K562 (cell line): Measurements from ENCODE around the gene CELSR2. TPM values are rescaled to one million over a fixed set of nuclear protein-coding genes. Genes with fewer than 3 reads are reported as not detected.

Source experiments
- CBX1 ChIP-seq: sonication (generic); IDR thresholded peaks from 2 replicates; pipeline ENCODE4 v1.6.1; 2016; ENCODE audit warnings: antibody characterized with exemption, low read depth, mild to moderate bottlenecking
- CREB1 ChIP-seq, 2 experiments: sonication (generic) in 1 of 2; formaldehyde crosslinking in 1 of 2; IDR thresholded peaks; 2 replicates each; pipeline versions ENCODE4 v1.6.1 to v1.8.0; 2012 to 2022; ENCODE audit warnings: inconsistent platforms in 1 of 2, mild to moderate bottlenecking in 1 of 2, missing genetic modification reagents in 1 of 2, moderate library complexity in 1 of 2
- EHMT2 ChIP-seq: fragments of 450-650 bp; IDR thresholded peaks from 2 replicates; pipeline ENCODE4 v1.6.1; 2018; ENCODE audit warnings: antibody characterized with exemption
- ETV6 ChIP-seq, 3 experiments: fragments of 150-350 bp in 1 of 3; sonication (generic) in 1 of 3; formaldehyde crosslinking in 1 of 3; IDR thresholded peaks; 2 replicates each; pipeline versions ENCODE4 v1.6.1 to v1.8.0; 2014 to 2022; ENCODE audit warnings: borderline replicate concordance in 2 of 3, low read depth in 2 of 3, antibody characterized with exemption in 1 of 3, low read length in 1 of 3, mild to moderate bottlenecking in 1 of 3, missing genetic modification reagents in 1 of 3
- HDAC1 ChIP-seq, 2 experiments: fragments of 450-650 bp; IDR thresholded peaks; 2 replicates each; pipeline ENCODE4 v1.6.1; 2016 to 2017; ENCODE audit warnings: inconsistent platforms in 1 of 2, mild to moderate bottlenecking in 1 of 2, moderate library complexity in 1 of 2
- HLTF ChIP-seq: fragments of 450-650 bp; IDR thresholded peaks from 2 replicates; pipeline ENCODE4 v1.6.1; 2016
- NR2C2 ChIP-seq, 2 experiments: fragments of 200-800 bp in 1 of 2; sonication (Bioruptor generic) in 1 of 2; sonication (generic) in 1 of 2; formaldehyde crosslinking in 1 of 2; IDR thresholded peaks; 2 replicates each; pipeline versions ENCODE4 v1.6.1 to v1.8.0; 2016 to 2022; ENCODE audit warnings: mild to moderate bottlenecking in 1 of 2, missing compliant biosample characterization in 1 of 2, missing genetic modification characterization in 1 of 2, missing genetic modification reagents in 1 of 2
- NR3C1 ChIP-seq: sonication (generic); formaldehyde crosslinking; IDR thresholded peaks from 2 replicates; pipeline ENCODE4 v1.8.1; 2022; ENCODE audit warnings: missing genetic modification reagents
- PHB ChIP-seq: fragments of 250-450 bp; sonication (Bioruptor Pico); IDR thresholded peaks from 2 replicates; pipeline ENCODE4 v1.5.0; 2021
- SMAD4 ChIP-seq: fragments of 250-450 bp; sonication (Bioruptor Pico); conservative IDR thresholded peaks from 2 replicates; pipeline ENCODE4 v1.8.0; 2021; ENCODE audit warnings: inconsistent platforms, mild to moderate bottlenecking, moderate library complexity
- SRSF1 ChIP-seq: fragments of 200-400 bp; formaldehyde crosslinking; IDR thresholded peaks from 2 replicates; pipeline ENCODE4 v1.6.1; 2017; ENCODE audit warnings: mild to moderate bottlenecking, low read depth, low read length, moderate library complexity
- TFAM ChIP-seq: fragments of 250-450 bp; sonication (Bioruptor Pico); conservative IDR thresholded peaks from 2 replicates; pipeline ENCODE4 v1.5.0; 2021; ENCODE audit warnings: mild to moderate bottlenecking, moderate library complexity
- XRCC5 ChIP-seq: fragments of 200-400 bp; formaldehyde crosslinking; IDR thresholded peaks from 2 replicates; pipeline ENCODE4 v1.6.1; 2017; ENCODE audit warnings: low read depth, mild to moderate bottlenecking, low read length
- ZBTB2 ChIP-seq: fragments of 450-650 bp; IDR thresholded peaks from 2 replicates; pipeline ENCODE4 v1.6.1; 2016; ENCODE audit warnings: antibody characterized with exemption
- ZBTB33 ChIP-seq: sonication (generic); formaldehyde crosslinking; IDR thresholded peaks from 2 replicates; pipeline ENCODE4 v1.8.1; 2023; ENCODE audit warnings: mild to moderate bottlenecking, missing genetic modification reagents
- ZBTB7A ChIP-seq: IDR thresholded peaks from 2 replicates; pipeline ENCODE4 v1.6.1; 2011; ENCODE audit warnings: low read depth, mild to moderate bottlenecking, low read length, moderate library complexity, borderline replicate concordance; ENCODE audit not compliant: control insufficient read depth
- ZC3H8 ChIP-seq: fragments of 450-650 bp; IDR thresholded peaks from 2 replicates; pipeline ENCODE4 v1.6.1; 2017
- ZFP36 ChIP-seq: fragments of 150-350 bp; IDR thresholded peaks from 2 replicates; pipeline ENCODE4 v1.6.1; 2018; ENCODE audit warnings: low read length, low read depth; ENCODE audit not compliant: partially characterized antibody
- ZNF224 ChIP-seq: sonication (generic); formaldehyde crosslinking; IDR thresholded peaks from 2 replicates; pipeline ENCODE4 v1.8.0; 2022; ENCODE audit warnings: mild to moderate bottlenecking, missing genetic modification reagents
- ZNF551 ChIP-seq: fragments of 250-450 bp; sonication (Bioruptor Pico); IDR thresholded peaks from 2 replicates; pipeline ENCODE4 v1.5.0; 2021; ENCODE audit warnings: mild to moderate bottlenecking, moderate library complexity
- polyA plus RNA-seq, 8 experiments: library from polyadenylated mRNA; depleted of rRNA in 4 of 8; stranded (reverse) in 5 of 8; unstranded in 3 of 8; fragments of >200 nt; fragmentation: Nextera tagmentation in 2 of 8; fragmentation: Illumina TruSeq in 1 of 8; extraction: Ambion mirVana in 2 of 8; extraction: Trizol in 1 of 8; gene quantifications; 2 replicates each; pipeline versions ENCODE4 v1.2.1 to v1.2.3, GENCODE V29; 2011 to 2014; ENCODE audit warnings: inconsistent platforms in 1 of 8, missing spikeins in 1 of 8
- total RNA-seq, 7 experiments: library from RNA; depleted of rRNA in 6 of 7; stranded (reverse); fragments of >200 nt in 6 of 7; fragmentation: Illumina TruSeq in 2 of 7; extraction: Trizol in 2 of 7; gene quantifications; 2 replicates each; pipeline versions ENCODE4 v1.2.1 to v1.2.3, GENCODE V29; 2011 to 2021; ENCODE audit warnings: low replicate concordance in 1 of 7
- TF ChIP-seq, protein P1 (sequence below): sonication (generic); formaldehyde crosslinking; IDR thresholded peaks from 2 replicates; pipeline ENCODE4 v1.8.0; 2022; ENCODE audit warnings: mild to moderate bottlenecking, missing genetic modification reagents

Gene CELSR2
- total and polyA plus RNA-seq, 9 of the 15 experiments (the other 6 are each of a cell fraction or from before 2014, with no cell fraction given), result 0.31 to 21.9 (median 4.2) TPM

DNA sequence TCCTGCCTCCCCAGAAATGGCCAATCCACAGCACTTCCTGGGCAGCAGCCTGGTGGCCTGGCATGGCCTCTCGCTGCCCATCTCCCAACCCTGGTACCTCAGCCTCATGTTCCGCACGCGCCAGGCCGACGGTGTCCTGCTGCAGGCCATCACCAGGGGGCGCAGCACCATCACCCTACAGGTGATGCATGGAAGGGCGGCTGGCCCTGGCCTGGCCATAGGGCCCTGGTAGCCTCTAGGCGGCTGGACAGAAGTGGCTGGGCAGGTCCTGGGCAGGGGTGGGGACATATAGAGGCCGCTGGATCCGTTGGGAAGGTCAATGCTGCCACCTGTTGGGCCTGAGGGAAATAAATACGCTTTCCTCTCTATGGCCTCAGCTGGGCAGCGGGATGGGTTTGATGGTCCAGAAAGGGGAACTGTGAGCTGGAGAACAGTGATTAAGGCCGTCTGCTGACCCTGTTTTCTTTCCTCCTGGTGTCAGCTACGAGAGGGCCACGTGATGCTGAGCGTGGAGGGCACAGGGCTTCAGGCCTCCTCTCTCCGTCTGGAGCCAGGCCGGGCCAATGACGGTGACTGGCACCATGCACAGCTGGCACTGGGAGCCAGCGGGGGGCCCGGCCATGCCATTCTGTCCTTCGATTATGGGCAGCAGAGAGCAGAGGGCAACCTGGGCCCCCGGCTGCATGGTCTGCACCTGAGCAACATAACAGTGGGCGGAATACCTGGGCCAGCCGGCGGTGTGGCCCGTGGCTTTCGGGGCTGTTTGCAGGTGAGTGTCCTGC is 14.4 kb downstream of the CELSR2 start (continued):
- TF ChIP-seq, protein P1, sequence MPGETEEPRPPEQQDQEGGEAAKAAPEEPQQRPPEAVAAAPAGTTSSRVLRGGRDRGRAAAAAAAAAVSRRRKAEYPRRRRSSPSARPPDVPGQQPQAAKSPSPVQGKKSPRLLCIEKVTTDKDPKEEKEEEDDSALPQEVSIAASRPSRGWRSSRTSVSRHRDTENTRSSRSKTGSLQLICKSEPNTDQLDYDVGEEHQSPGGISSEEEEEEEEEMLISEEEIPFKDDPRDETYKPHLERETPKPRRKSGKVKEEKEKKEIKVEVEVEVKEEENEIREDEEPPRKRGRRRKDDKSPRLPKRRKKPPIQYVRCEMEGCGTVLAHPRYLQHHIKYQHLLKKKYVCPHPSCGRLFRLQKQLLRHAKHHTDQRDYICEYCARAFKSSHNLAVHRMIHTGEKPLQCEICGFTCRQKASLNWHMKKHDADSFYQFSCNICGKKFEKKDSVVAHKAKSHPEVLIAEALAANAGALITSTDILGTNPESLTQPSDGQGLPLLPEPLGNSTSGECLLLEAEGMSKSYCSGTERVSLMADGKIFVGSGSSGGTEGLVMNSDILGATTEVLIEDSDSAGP, result peak; percentile 86
- TF ChIP-seq HDAC1 (IDR thresholded peaks at IDR 0.05), result peak in 1 of 2 experiments; percentile 70; a peak in 1 of 4 replicates
- TF ChIP-seq NR2C2 (CRISPR knock-in tag; IDR thresholded peaks at IDR 0.05), result peak; percentile 89
- TF ChIP-seq NR2C2 (tag; IDR thresholded peaks at IDR 0.05), result no peak
- peak; percentile 50; the same call in 1 of the 2 replicates for TF ChIP-seq CREB1 (IDR thresholded peaks at IDR 0.05)
- peak; percentile 85 for TF ChIP-seq CREB1 (CRISPR knock-in tag; IDR thresholded peaks at IDR 0.05)
- no peak; the same call in 1 of the 2 replicates for TF ChIP-seq ZBTB7A
- peak; percentile 74 for TF ChIP-seq SMAD4 (CRISPR knock-in tag)
- no peak for TF ChIP-seq PHB (CRISPR knock-in tag)
- peak; percentile 31; the same call in 1 of the 2 replicates for TF ChIP-seq EHMT2
- peak; percentile 100 for TF ChIP-seq ZBTB33
- TF ChIP-seq XRCC5, result peak; percentile 98
- TF ChIP-seq ZC3H8, result 0 out of 2 replicates have a peak, but pooled peaks have one; percentile 51
- no peak for TF ChIP-seq ZFP36
- TF ChIP-seq TFAM, result no peak
- TF ChIP-seq ETV6 (IDR thresholded peaks at IDR 0.05; ENCODE audit: borderline replicate concordance in 1 of 2, low read depth in 2 of 2, low read length in 1 of 2), result no peak
- TF ChIP-seq ETV6 (CRISPR knock-in tag; IDR thresholded peaks at IDR 0.05; ENCODE audit: borderline replicate concordance), result peak; percentile 96; the same call in 1 of the 2 replicates
- no peak for TF ChIP-seq NR3C1
- no peak for TF ChIP-seq ZNF551 (CRISPR knock-in tag)
- 0 out of 2 replicates have a peak, but pooled peaks have one; percentile 54 for TF ChIP-seq CBX1
- peak; percentile 76 for TF ChIP-seq ZBTB2
- peak; percentile 73 for TF ChIP-seq HLTF
- peak; percentile 61; the same call in 1 of the 2 replicates for TF ChIP-seq ZNF224 (CRISPR knock-in tag)
- no peak for TF ChIP-seq SRSF1
